AG04450 (cell line): ENCODE data around the gene LIF. TPM values are rescaled to one million over a fixed set of nuclear protein-coding genes. Genes with fewer than 3 reads are reported as not detected.

ENCODE experiments used
- CTCF ChIA-PET: fragments of 300-600, 350-600 bp; formaldehyde crosslinking; extraction: SDS; loops from one replicate; lab custom pipeline; 2022; ENCODE audit warnings: antibody characterized with exemption, inconsistent platforms; lab: Charles Lee
- POLR2A ChIA-PET: fragments of 350-600 bp; formaldehyde crosslinking; extraction: SDS; loops from one replicate; lab custom pipeline; 2021; ENCODE audit warnings: antibody characterized with exemption, inconsistent platforms; lab: Yijun Ruan, JAX
- DNase-seq: peaks from one replicate; pipeline ENCODE4 v3.0.0-alpha.2; 2011; ENCODE audit warnings: low read depth, low spot score
- H3K27ac ChIP-seq: one replicate; pipeline ENCODE4 v1.5.1; 2012; ENCODE audit warnings: low read depth, low read length, control low read depth
- H3K27me3 ChIP-seq: one replicate; pipeline ENCODE4 v1.6.0; 2012; ENCODE audit warnings: low read length; ENCODE audit not compliant: control insufficient read depth, insufficient read depth
- H3K4me3 ChIP-seq: 2 replicates; pipeline ENCODE4 v1.5.1; 2011; ENCODE audit warnings: mild to moderate bottlenecking, low read depth, low read length, control low read depth
- H3K9me3 ChIP-seq: 2 replicates; pipeline ENCODE4 v1.5.1; 2012; ENCODE audit warnings: low read length; ENCODE audit not compliant: control insufficient read depth, insufficient read depth
- CTCF ChIP-seq: IDR thresholded peaks from 2 replicates; pipeline ENCODE4 v1.5.1; 2011; ENCODE audit warnings: low read depth, low read length, control low read depth, inconsistent platforms
- polyA plus RNA-seq: library from polyadenylated mRNA; depleted of rRNA; stranded (reverse); fragments of >200 nt; gene quantifications from 2 replicates; pipeline ENCODE4 v1.2.3, GENCODE V29; 2011

The LIF gene
- polyA plus RNA-seq, 1 experiment, result 53.9 TPM

GRCh38 chr22:30249049-30250038 is 2.8 kb upstream of the LIF start:
- DNase-seq, result no peak
- Histone ChIP-seq H3K27me3 (no peaks in the 10 kb centered on the region), H3K27ac (peak overlapping the region; percentile 77), H3K9me3 (peaks cover 6% of the 10 kb centered on the region; the same call in 1 of the 2 replicates), H3K4me3 (no peak overlapping the region)
- POLR2A ChIA-PET, result no interaction called here
- no peak for TF ChIP-seq CTCF
- CTCF ChIA-PET, result interaction anchor here (0.5 to 2.2 kb wide), 4 partner anchors 10 to 151 kb away, joined by 3 to 18 read pairs (median 4); partner anchors contain the start of gene CASTOR1

GRCh38 chr22:30248484-30248883 is 1.9 kb upstream of the LIF start:
- Histone ChIP-seq H3K9me3 (peaks cover 11% of the 10 kb centered on the region; the same call in 1 of the 2 replicates), H3K27me3 (no peaks in the 10 kb centered on the region), H3K4me3 (no peak overlapping the region), H3K27ac (peak overlapping the region; percentile 21)
- ChIA-PET POLR2A (no interaction called here), CTCF (interaction anchor here (0.5 to 1.2 kb wide), 2 partner anchors 9 to 140 kb away, joined by 3 read pairs; no protein-coding TSS in a partner anchor)
- no peak for DNase-seq
- TF ChIP-seq CTCF, result no peak

DNA sequence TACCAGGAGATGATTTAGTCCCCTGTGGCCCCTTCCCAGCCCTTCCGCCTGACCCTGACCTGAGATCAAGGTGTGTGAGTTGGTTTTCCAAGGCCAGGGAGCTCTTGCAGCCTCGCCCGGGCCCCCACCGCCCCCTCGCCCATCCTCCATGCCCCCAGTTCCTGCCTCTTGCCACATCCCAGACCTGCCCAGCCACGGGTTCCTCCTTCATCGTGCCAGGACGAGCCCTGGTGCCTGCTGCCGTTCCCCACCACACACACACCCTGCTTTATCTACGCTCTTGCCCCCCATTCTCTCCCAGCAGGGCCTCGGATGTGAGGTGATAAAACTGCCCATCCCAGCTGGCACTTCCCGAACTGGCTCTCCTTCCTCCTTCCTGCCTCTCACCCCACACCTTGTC is 1.4 kb upstream of the LIF start:
- TF ChIP-seq CTCF, result no peak
- CTCF ChIA-PET, result interaction anchor here (1.2 kb wide), 1 partner anchor 139 kb away, joined by 3 read pairs; no protein-coding TSS in a partner anchor
- POLR2A ChIA-PET, result no interaction called here
- no peak for DNase-seq
- Histone ChIP-seq H3K27me3 (no peaks in the 10 kb centered on the region), H3K4me3 (no peak overlapping the region), H3K27ac (no peak overlapping the region), H3K9me3 (peaks cover 13% of the 10 kb centered on the region; the same call in 1 of the 2 replicates)

GRCh38 chr22:30247561-30247960 is 1.0 kb upstream of the LIF start:
- peak overlapping the region; percentile 93 for H3K27ac ChIP-seq
- no peak for DNase-seq
- H3K4me3 ChIP-seq, result peak overlapping the region; percentile 84
- POLR2A ChIA-PET, result no interaction called here
- no peaks in the 10 kb centered on the region for H3K27me3 ChIP-seq
- TF ChIP-seq CTCF, result no peak
- CTCF ChIA-PET, result interaction anchor here (1.2 kb wide), 1 partner anchor 139 kb away, joined by 3 read pairs; no protein-coding TSS in a partner anchor
- H3K9me3 ChIP-seq, result peaks cover 13% of the 10 kb centered on the region; the same call in 1 of the 2 replicates
